ENCODE measurements around the gene PNLDC1.

PNLDC1 gene, protein sequence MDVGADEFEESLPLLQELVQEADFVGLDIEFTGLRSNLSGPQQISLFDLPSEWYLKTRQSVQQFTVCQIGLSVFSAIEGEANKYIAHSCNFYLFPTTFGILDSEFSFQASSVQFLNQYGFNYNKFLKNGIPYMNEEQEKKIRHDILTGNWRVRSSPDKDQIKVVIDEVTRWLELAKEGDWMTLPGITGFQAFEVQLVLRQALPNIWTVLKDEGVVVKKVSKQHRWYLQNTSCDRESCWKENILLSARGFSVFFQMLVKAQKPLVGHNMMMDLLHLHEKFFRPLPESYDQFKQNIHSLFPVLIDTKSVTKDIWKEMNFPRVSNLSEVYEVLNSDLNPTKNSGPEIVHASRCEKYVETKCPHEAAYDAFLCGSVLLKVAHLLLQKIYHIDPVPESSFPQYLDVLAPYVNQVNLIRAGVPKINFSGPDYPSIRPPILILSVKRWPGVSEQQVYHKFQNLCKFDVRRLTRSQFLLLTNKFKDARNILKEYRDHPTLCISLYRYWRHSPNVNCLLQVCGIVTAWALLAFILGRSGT

DNA sequence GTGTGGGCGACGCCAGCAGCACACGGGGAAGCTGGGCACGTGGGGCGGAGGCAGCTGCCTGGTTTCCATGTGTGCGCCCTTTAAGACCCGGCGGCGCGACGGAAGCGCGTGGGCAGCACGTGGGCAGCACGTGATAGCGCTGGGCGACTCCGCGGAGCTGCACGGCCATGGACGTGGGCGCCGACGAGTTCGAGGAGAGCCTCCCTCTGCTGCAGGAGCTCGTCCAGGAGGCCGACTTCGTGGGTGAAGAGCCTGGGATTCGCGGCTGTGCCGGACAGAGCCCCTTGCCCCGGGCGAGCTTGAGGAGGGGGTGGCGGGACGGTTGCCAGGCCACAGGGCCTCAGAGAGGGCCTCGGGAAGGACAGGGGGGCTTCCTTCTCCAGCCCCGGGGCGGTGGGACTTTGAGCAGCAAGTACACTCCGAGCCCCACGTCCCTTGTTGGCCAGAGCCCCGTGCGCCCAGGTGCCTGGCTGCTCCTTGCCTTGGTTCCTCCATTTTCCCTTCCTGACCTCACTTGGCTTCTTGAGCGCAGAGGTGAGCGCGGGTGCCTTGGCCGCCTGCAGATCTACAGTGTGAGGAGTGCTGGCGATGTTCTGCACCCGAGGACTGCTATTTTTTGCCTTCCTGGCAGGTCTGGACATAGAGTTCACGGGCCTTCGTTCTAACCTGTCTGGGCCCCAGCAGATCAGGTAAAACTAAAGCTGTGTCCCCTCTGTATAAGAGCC, at the start of gene PNLDC1:
PNLDC1 (plus strand) TSS at position 136 of the 725 bp plus-strand sequence; CDS start at position 168, 32 bp downstream.
- no peak for DNase-seq (ENCODE audit: low read depth in 2 of 3, low spot score in 2 of 3)

DNA sequence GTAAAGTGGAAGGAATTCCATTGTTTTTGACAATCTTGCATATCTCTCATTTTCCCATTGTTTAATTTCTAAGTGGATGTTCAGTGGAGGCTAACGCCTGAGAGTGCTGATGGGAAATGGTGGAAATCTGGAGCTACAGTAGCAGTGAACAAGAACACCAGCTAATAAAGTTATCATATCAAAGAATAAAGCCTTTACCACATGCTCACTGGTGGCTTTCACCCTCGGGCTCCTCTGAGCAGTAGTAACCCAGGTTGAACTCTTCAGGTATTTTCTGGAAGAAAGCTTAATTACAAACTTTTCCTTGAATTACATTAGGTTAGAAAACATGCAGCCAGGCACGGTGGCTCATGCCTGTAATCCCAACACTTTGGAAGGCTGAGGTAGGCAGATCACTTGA, 48.6 kb upstream of the PNLDC1 start:
- no peak for DNase-seq (ENCODE audit: low read depth in 2 of 3, low spot score in 2 of 3)

DNA sequence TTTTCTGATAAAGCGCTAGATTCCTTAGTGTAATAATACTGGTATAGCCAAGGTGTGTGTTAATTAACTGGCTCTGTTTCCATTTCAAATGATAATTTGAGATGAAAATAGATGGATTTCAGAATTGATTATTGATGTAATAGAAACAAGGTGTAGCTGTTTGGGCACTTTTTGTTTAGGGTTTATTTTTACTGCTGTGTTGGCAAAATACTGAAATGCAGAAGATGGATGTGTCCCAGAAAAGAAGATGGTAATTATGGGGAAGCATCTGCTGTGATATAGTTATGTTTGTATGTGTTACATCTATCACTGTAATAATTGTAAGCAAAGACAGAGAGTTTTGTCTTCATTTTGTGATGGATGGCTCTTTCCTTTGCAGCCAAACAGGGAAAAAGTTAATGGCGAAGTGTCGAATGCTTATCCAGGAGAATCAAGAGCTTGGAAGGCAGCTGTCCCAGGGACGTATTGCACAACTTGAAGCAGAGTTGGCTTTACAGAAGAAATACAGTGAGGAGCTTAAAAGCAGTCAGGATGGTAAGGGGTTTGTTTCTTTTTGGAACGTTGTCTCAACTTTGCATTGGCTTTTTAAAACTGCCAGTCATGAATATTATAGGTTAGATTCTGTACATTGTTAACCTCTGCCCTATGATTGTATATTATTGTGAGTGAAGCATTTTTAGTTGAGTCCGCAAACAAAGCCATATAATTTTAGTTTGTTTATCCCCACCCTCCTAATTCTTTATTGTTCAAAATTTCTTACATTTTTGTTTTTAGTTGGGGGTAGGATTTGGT, 46.8 kb upstream of the PNLDC1 start:
- no peak for DNase-seq (ENCODE audit: low read depth in 2 of 3, low spot score in 2 of 3)

DNA sequence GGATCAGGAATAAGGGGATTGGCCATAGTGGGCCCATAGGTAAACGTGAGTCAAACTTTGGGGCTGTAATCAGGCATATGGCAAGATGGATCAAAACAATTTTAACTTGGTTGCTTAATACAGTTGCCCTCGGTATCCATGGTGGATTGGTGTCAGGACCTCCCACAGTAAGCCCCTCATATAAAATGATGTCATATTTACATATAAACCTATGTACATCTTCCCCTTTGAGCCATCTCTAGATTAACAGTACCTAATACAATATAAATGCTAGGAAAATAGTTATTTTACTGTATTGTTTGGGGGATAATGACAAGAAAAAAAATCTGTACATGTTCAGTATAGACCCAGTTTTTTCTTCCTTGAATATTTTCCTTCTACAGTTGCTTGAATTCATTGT, 45.7 kb upstream of the PNLDC1 start:
- no peak for DNase-seq (ENCODE audit: low read depth in 2 of 3, low spot score in 2 of 3)

DNA sequence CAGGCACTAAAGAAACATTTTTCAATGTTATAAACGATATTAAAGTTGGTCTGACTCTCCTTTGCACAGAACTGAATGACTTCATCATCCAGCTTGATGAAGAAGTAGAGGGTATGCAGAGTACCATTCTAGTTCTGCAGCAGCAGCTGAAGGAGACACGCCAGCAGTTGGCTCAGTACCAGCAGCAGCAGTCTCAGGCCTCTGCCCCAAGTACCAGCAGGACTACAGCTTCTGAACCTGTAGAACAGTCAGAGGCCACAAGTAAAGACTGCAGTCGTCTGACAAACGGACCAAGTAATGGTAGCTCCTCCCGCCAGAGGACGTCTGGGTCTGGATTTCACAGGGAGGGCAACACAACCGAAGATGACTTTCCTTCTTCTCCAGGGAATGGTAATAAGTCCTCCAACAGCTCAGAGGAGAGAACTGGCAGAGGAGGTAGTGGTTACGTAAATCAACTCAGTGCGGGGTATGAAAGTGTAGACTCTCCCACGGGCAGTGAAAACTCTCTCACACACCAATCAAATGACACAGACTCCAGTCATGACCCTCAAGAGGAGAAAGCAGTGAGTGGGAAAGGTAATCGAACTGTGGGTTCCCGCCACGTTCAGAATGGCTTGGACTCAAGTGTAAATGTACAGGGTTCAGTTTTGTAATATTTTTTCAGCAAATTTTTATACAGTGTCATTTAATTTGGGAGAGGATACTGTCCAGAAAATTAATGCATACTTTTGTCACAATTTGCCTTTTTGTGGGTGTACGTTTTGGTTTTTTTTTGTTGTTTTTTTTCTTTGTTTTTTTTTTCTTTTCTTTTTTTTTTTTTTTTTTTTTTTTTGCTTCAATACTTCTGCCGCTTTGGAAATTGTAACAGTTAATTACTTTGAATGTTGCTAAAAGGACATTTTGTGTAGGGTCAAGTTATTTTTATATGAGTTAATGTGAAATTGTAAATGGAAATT, 44.8 kb upstream of the PNLDC1 start:
- DNase-seq (ENCODE audit: low read depth in 2 of 3, low spot score in 2 of 3), result no peak

DNA sequence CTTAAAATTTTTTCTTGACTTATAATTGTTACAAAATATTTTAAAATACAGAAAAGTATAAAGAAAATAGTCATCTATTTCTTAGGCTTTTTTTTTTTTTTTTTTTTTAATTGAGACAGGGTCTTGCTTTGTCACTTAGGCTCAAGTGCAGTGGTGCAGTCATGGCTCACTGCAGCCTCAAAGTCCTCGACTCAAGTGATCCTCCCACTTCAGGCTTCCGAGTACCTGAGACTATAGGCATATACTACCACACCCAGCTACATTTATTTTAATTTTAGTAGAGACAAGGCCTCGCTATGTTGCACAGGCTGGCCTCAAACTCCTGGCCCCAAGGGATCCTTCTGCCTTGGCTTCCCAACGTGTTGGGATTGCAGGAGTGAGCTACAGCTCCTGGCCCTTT, 43.6 kb upstream of the PNLDC1 start:
- no peak for DNase-seq (ENCODE audit: low read depth in 2 of 3, low spot score in 2 of 3)

DNA sequence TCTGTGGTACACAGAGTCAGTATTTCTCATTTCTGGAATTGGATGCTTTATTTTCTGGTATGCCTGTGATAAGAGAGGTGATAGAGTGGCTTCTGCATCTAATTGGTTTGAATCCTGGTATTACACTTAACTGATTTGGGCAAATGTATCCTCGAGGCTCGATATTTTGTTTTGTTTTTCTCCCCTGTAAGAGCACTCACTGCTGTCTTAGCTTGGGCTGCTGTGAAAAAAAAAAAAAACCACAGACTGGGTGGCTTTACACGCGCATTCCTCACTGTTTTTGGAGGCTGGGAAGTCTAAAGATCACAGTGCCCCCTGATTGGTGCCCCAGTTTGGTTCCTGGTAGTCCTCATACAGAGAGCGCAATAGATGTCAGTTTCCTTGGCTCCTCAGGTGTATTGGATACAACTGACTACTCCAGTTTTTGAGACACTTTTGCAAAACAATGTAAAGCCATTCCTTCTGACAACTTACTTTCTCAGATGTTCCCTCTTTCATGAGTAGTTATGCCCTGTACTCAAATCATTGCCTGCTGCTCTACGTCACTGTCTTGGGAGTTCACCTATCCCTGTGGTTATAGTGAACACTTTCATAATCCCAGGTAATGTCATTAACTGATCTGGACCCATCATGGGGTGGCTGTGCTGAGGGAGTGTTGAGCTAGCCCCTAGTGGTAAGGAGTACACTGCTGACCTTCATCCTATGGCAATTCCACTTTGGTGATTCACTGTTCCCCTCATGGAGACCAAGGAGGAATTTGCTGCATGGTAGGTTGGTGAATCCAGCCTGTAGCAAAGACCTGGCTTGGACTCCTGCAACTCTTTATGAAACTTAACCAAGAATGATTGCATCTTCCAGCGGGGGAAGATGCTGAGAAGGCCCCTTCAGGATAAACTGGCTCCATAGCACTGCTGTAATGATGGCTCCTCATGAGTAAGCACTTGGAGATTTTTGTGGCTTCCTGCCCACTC, 41.8 kb upstream of the PNLDC1 start:
- no peak for DNase-seq (ENCODE audit: low read depth in 2 of 3, low spot score in 2 of 3)

DNA sequence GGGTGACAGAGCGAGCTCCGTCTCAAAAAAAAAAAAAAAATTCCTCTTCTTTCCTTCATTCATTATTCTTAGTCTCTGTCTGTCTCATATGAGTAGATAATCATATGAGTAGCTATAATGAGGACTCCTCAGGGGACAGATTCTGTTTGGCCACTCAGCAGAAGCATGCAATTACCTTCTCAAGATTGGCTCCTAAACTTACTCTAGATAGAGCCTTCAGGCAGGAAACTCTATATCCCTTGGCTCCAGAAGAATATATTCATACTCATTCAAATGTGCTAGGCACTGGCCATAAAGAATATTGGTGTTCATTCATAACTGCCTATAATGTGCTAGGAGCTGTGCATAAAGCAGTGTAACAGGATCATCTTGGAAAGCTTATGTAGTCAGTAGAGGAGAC, 40.4 kb upstream of the PNLDC1 start:
- DNase-seq (ENCODE audit: low read depth in 2 of 3, low spot score in 2 of 3), result no peak

DNA sequence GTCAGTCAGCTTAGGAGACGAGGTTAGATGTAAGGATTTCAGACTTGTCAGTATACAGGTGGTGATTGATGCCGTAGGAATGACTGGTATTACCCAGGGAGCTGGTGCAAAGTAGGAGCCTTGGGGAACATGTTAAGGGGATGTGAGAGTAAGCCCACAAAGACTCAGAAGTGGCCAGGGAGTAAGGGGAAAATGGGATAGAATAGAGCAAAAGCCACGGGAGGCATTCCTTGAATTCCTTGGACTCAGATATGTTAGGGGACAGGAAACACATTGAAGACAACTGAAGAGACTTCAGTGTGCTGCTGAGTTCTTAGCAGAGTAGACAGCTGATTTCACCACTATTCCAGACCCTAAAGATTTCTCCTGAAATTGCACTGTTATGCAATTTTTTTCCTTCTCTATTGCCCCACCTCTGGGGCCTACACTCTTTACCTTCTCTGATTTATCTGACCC, 39.4 kb upstream of the PNLDC1 start:
- no peak for DNase-seq (ENCODE audit: low read depth in 2 of 3, low spot score in 2 of 3)

DNA sequence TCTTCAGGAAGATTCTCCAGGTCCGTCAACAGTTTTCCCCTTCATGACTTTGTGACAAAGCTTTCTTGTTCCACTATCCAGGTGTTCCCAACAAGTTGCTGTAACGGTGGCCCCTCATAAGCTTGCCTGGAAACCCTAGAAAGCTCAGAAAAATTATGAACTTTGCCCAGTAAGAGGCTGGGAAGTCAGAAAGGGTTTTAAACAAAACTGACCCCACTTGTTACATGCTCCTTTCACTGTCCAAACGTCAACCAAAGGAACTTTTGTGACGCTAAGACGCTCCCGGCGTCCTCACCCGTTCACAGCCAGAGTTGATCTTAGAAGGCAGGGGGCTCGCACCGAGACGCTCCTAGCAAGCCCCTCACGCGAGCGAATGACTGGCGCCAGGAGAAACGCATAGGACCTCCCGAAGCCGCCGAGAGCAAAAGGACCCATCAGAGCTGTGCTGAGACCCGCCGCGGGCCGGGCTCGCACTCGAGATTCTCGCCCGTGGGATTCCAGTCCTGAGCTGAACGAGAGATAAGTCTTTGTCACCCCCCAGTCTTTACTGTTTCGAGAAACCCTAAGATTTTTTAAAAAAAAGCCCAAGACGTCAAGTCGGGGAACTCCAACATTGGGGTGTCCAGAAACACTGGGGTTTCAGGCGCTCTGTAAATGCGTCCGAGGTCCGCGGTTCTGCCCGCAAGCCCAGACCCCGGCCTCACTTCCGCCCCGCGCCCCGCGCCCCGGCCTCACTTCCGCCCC, 38.8 kb upstream of the PNLDC1 start:
- DNase-seq (ENCODE audit: low read depth in 2 of 3, low spot score in 2 of 3), result peak in 1 of 3 experiments; percentile 20

DNA sequence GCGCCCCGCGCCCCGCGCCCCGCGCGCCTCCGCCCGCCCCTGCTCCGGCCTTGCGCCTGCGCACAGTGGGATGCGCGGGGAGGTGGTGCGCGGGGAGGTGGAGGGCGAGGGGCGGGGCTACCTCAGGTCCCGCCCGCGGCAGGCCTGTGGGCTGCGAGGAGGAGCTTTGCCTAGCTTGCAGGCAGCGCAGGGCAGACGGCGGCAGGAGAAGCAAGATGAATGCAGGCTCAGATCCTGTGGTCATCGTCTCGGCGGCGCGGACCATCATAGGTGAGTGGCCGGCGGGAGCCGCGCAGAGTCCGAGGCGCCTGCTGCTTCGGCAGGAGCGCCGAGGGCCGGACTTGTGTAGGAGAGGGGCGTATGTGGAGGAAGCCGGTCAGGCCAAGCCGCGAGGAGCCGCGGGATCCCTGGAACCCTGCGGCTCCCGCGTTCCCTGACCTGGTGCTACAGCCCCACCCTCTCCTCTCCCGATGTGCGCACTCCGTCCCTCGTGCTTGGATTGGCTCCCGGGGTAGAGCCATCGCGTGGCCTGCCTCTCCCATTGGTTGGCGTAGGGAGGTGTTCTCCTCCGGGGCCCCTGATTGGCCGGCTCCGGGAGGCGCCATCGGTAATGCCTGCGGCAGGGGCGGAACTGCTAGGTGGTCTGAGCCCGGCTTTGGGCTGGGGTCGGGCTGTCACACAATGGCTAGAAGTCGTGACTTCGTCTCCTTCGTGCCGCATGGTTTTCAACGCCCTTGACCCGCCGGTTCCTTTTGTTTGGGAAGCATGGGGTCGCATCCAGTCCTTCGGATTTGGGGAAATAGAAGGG, 38.0 kb upstream of the PNLDC1 start, which contains the start of gene ACAT2:
ACAT2 (plus strand) TSS at position 173 of the 808 bp plus-strand sequence; CDS start at position 216, 43 bp downstream.
- peak; percentile 59 to 86 (median 78) for DNase-seq (ENCODE audit: low read depth in 2 of 3, low spot score in 2 of 3)

DNA sequence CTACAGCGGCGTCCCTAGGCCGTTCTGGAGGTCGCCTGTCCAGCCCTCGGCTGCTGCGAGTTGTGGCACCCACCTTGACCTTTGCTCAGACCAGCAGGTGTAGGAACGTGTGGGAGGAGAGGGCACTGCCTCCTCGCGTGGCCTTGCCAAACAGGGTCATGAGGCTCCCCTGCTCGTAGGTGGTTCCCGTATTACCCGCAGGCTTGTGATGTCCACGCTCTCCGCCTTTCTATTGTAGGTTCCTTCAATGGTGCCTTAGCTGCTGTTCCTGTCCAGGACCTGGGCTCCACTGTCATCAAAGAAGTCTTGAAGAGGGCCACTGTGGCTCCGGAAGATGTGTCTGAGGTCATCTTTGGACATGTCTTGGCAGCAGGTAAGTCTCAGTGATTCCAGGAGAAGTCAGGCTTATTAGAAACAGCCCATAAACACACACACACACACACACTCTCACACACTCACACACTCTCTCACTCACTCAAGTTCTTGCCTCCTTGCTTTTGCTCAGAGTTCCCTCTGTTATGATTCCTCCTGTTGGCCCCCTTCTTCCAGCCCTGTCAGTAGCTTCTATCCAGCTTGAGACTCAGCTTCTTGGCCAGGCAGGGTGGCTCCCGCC, 37.3 kb upstream of the PNLDC1 start:
- DNase-seq (ENCODE audit: low read depth in 2 of 3, low spot score in 2 of 3), result no peak

DNA sequence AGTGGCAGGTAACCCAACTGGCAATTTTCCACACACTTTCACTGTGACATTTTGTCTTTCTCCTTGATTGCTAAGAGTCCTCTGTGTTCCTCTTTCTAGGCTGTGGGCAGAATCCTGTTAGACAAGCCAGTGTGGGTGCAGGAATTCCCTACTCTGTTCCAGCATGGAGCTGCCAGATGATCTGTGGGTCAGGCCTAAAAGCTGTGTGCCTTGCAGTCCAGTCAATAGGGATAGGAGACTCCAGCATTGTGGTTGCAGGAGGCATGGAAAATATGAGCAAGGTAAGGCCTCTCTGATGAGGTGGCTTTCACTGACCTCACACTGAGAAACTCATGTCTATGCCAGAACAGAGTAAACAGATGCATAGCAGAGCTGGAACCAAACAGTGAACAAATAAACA, 33.2 kb upstream of the PNLDC1 start:
- no peak for DNase-seq (ENCODE audit: low read depth in 2 of 3, low spot score in 2 of 3)

DNA sequence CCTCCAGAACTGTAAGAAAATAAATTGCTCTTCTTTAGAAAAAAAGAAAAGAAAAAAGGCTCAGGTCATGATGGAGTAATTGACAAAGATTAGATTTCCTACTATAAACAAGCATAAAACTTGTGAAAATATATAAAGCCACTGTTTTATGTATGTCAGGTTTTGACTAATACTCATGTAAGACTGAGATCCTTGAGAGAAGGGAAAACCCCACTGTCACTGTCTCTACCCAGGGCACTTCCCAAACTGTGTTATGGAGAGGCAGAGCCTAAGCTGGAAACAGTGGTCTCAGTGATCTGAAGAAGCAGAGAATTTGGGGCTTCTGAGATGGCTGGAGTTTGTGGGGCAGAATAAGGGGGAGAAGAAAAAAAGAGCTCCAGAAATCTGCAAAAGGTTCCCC, 30.6 kb upstream of the PNLDC1 start:
- DNase-seq (ENCODE audit: low read depth in 2 of 3, low spot score in 2 of 3), result no peak

DNA sequence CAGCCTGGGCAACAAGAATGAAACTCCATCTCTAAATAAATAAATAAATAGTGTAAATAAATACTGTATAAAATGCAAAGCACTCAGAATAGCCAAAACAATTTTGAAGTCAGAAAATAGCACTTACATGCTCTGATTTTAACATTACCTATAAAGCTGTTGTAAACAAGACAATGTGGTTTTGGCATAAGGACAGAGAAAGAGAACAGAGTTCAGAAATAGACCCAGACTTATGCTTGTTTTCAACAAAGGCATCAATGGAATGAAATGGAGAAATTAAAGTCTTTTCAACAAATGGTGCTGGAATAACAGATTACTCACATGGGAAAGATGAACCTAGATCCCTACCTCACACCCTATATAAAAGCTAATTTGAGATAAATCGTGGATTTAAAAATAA, 27.9 kb upstream of the PNLDC1 start:
- no peak for DNase-seq (ENCODE audit: low read depth in 2 of 3, low spot score in 2 of 3)

DNA sequence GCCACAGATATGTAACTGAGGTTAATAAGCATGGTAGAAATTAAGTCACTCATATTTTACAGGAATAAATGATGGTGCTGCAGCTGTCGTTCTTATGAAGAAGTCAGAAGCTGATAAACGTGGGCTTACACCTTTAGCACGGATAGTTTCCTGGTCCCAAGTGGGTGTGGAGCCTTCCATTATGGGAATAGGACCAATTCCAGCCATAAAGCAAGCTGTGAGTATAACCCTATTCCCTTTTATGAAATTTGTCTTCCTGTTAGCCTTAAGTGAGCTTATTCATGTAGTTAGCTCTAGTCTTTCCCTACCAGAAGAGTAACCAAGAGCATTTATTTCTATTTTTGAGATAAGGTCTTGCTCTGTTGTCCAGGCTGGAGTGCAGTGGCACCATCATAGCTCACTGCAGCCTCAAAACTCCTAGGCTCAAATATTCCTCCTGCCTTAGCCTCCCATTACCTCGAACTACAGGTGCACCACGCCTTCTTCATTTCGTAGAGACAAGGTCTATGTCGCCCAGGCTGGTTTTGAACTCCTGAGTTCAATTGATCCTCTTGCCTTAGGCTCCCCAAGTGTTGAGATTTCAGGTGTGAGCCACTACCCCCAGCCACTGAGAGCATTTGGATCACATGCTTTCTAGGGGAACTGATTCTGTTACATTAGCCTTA, 22.7 kb upstream of the PNLDC1 start:
- DNase-seq (ENCODE audit: low read depth in 2 of 3, low spot score in 2 of 3), result no peak

All from activated CD8-positive, alpha-beta memory T cell treated with anti-CD3 and anti-CD28 coated beads for 48 hours (primary cell).